Tibial nerve (tissue), 4 donors: ENCODE measurements around the gene PARP9. TPM values are rescaled to one million over a fixed set of nuclear protein-coding genes. Genes with fewer than 3 reads are reported as not detected.

Experiments used
- DNase-seq, 2 donors: peaks; one replicate each; pipeline ENCODE4 v3.0.0-alpha.2; 2019; ENCODE audit warnings: low spot score in 2 of 2
- H3K27ac ChIP-seq, 4 donors: fragments of 200-600 bp; sonication (generic) in 3 of 4; one replicate each; pipeline ENCODE4 v1.5.1; 2017 to 2019; ENCODE audit warnings: mild to moderate bottlenecking in 1 of 4
- H3K27me3 ChIP-seq, 2 donors: fragments of 200-600 bp; sonication (generic) in 1 of 2; one replicate each; pipeline versions ENCODE4 v1.5.1 to v1.6.0; 2017 to 2019
- H3K36me3 ChIP-seq, 3 donors: fragments of 200-600 bp; sonication (generic); one replicate each; pipeline ENCODE4 v1.5.1; 2018 to 2019
- H3K4me1 ChIP-seq, 4 donors: fragments of 200-600 bp; sonication (generic) in 3 of 4; one replicate each; pipeline ENCODE4 v1.5.1; 2017 to 2019
- H3K4me3 ChIP-seq, 4 donors: fragments of 200-600 bp; sonication (generic) in 3 of 4; one replicate each; pipeline ENCODE4 v1.5.1; 2017 to 2019; ENCODE audit warnings: mild to moderate bottlenecking in 1 of 4, moderate library complexity in 1 of 4
- H3K9me3 ChIP-seq, 4 donors: fragments of 200-600 bp; sonication (generic) in 3 of 4; one replicate each; pipeline ENCODE4 v1.5.1; 2017 to 2019
- CTCF ChIP-seq, 5 experiments: fragments of 200-600 bp in 3 of 5; fragments of 450-650 bp in 2 of 5; sonication (generic) in 3 of 5; IDR thresholded peaks; one replicate each; pipeline ENCODE4 v1.5.1; 2016 to 2019; ENCODE audit warnings: antibody characterized with exemption in 5 of 5, mild to moderate bottlenecking in 3 of 5, moderate library complexity in 2 of 5
- EP300 ChIP-seq, 2 donors: sonication (generic); formaldehyde crosslinking; IDR thresholded peaks; one replicate each; pipeline ENCODE4 v1.6.1; 2017; ENCODE audit warnings: antibody characterized with exemption in 2 of 2, mild to moderate bottlenecking in 1 of 2
- POLR2A ChIP-seq, 2 donors: fragments of 450-650 bp; IDR thresholded peaks; one replicate each; pipeline ENCODE4 v1.6.1; 2017; ENCODE audit warnings: antibody characterized with exemption in 2 of 2, mild to moderate bottlenecking in 2 of 2, moderate library complexity in 2 of 2
- WGBS, 2 donors: methylation state at CpG; one replicate each; pipeline ENCODE4 v1.1.5; 2018; 5-methylcytosine and 5-hydroxymethylcytosine counted together
- total RNA-seq, 4 donors: library from RNA; depleted of rRNA; stranded (reverse); fragments of >200 nt; gene quantifications; one replicate each; pipeline ENCODE4 v1.1.0, GENCODE V29; 2016

The PARP9 gene
- total RNA-seq, 4 donors from 2014 or later: 16.1 to 32.6 (median 22.4) TPM

GRCh38 chr3:122603056-122603455 is 39.0 kb upstream of the PARP9 start:
- Histone ChIP-seq H3K27ac (no peak overlapping the region), H3K36me3 (no peaks in the 10 kb centered on the region), H3K27me3 (no peaks in the 10 kb centered on the region), H3K9me3 (no peaks in the 10 kb centered on the region), H3K4me1 (no peaks in the 10 kb centered on the region), H3K4me3 (no peak overlapping the region)
- no peak for DNase-seq
- no peak for TF ChIP-seq EP300 (IDR thresholded peaks at IDR 0.05)
- no peak for TF ChIP-seq POLR2A (IDR thresholded peaks at IDR 0.05)
- TF ChIP-seq CTCF (IDR thresholded peaks at IDR 0.05): no peak
- 78 to 83% methylated on average over 2 of the region's 2 CpGs for WGBS, 2 donors

GRCh38 chr3:122602011-122602710 is 38.1 kb upstream of the PARP9 start:
- WGBS, 2 donors: 58 to 63% methylated on average over 5 of the region's 5 CpGs
- Histone ChIP-seq H3K36me3 (no peaks in the 10 kb centered on the region), H3K4me3 (no peak overlapping the region), H3K27ac (no peak overlapping the region), H3K9me3 (no peaks in the 10 kb centered on the region), H3K27me3 (no peaks in the 10 kb centered on the region), H3K4me1 (no peaks in the 10 kb centered on the region)
- no peak for DNase-seq
- TF ChIP-seq EP300 (IDR thresholded peaks at IDR 0.05) (no peak), CTCF (IDR thresholded peaks at IDR 0.05) (no peak), POLR2A (IDR thresholded peaks at IDR 0.05) (no peak)

- Histone ChIP-seq H3K36me3 (no peaks in the 10 kb centered on the region), H3K4me3 (no peak overlapping the region), H3K4me1 (no peaks in the 10 kb centered on the region), H3K9me3 (no peaks in the 10 kb centered on the region), H3K27me3 (no peaks in the 10 kb centered on the region), H3K27ac (no peak overlapping the region)
- 72 to 81% methylated on average over 4 of the region's 4 CpGs for WGBS, 2 donors
- no peak for DNase-seq
- TF ChIP-seq POLR2A (IDR thresholded peaks at IDR 0.05) (no peak), CTCF (IDR thresholded peaks at IDR 0.05) (no peak), EP300 (IDR thresholded peaks at IDR 0.05) (no peak)
These were observed 34.5 kb upstream of the PARP9 start for GRCh38 chr3:122598556-122598955.

GRCh38 chr3:122598151-122598550 is 34.1 kb upstream of the PARP9 start:
- Histone ChIP-seq H3K4me1 (no peaks in the 10 kb centered on the region), H3K27me3 (no peaks in the 10 kb centered on the region), H3K4me3 (no peak overlapping the region), H3K27ac (no peak overlapping the region), H3K36me3 (no peaks in the 10 kb centered on the region), H3K9me3 (no peaks in the 10 kb centered on the region)
- WGBS, 2 donors: 84 to 86% methylated on average over 3 of the region's 3 CpGs
- no peak for DNase-seq
- TF ChIP-seq POLR2A (IDR thresholded peaks at IDR 0.05): no peak
- TF ChIP-seq EP300 (IDR thresholded peaks at IDR 0.05): no peak
- TF ChIP-seq CTCF (IDR thresholded peaks at IDR 0.05): no peak

GRCh38 chr3:122594025-122594424 is 29.9 kb upstream of the PARP9 start:
- Histone ChIP-seq H3K27ac (no peak overlapping the region), H3K27me3 (no peaks in the 10 kb centered on the region), H3K4me1 (no peaks in the 10 kb centered on the region), H3K9me3 (no peaks in the 10 kb centered on the region), H3K36me3 (no peaks in the 10 kb centered on the region), H3K4me3 (no peak overlapping the region)
- no peak for TF ChIP-seq POLR2A (IDR thresholded peaks at IDR 0.05)
- no peak for TF ChIP-seq CTCF (IDR thresholded peaks at IDR 0.05)
- no peak for TF ChIP-seq EP300 (IDR thresholded peaks at IDR 0.05)
- no peak for DNase-seq
